NCI-H187 (cell line): Measurements from ENCODE around the gene PARD3B.
A peak's percentile ranks its signal among the peaks of the same experiment; 100 is the strongest.

Experiments
- DNase-seq, 2 experiments: peaks; one replicate each; lab custom pipeline; 2025; lab: John Stamatoyannopoulos, UW

The PARD3B gene

DNA sequence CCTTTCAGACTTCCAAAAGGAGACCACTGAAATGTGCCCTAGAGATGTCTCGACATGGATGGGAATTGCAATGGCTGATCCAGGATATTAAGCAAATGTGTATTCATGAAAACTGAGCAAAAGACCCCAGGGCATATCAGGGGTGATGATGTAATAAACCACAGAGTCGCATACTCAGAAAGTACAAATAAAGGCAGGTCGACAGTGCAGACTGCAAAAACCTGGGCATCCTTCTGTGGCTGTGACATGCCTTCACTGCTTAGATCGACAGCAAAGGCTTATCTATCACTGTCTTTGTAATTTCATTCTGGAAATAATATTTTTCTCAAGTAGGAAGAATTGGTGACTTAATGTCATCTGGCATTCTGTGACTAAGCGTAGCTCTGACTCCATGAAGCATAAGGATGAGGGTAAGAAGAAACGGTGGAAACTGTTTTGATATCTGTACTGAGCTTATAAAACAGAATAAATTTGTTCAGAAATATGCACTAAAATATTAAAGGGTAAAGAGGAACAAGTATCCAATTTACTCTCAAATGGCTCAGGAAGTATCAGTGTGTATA, 1021.4 kb downstream of the PARD3B start:
- DNase-seq = no peak

DNA sequence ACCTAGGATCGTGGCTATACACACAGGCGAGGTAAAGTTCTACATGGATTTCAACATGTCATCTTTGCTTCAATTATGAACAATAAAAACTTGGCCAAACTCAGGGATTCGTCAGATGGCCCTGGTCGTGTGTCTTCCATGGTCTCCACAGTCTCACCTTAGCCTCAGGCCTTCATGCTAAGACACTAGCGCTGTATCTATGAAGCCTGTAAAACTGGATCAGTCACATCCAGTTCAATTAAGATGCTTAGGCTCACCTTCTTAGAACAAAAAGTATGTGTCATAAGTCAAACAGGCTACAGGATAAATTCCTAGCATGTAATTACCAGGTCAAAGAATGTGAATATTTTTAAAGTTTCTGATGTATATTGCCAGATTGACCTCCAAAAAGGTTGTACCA, 1023.3 kb downstream of the PARD3B start:
- no peak for DNase-seq

DNA sequence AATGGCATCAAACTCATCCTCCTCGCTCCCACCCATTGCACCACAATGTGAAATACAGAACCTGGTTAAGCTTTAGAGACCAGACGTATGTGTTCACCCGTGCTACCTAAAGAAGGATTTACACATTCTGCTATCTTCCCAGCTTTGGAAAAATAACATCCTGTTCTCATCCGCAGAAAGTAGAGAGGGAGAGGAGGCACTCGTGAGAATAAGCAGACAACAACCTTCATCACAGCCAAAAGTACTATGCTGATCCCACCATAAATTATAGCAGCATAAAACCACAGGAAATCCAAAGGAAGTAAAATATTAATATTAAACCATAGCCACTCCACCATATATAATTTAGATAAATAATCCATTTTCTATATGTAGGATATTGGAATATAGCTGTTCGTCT, 1025.4 kb downstream of the PARD3B start:
- DNase-seq = no peak

DNA sequence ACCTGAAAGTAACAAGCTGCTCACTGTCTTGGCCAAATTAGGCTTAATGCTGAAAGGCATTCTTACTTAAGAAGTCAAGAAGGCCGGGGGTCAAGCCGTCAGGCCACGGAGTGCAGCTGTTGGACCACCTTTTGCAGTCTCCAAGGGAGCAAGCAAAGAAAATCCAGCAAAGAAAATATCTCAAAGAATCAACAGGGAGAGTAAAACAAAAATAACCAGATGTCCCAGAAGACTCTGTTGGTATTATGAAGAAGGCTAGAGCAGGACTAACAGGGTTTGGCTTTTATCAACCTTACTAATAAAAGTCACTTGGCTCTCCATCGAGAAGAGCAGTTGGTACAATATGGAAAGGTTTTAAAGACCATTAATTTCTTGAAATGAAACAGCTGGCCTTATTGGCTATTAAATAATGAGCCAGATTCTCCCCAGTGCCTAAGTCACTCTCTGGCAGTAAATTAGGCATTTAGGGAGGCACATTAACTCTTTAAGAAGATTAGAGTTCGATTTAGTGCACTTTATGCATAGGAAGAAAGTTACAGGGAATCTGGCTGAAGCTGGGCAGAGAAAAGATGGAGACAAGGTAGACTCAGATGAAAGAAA, 1026.2 kb downstream of the PARD3B start:
- no peak for DNase-seq

DNA sequence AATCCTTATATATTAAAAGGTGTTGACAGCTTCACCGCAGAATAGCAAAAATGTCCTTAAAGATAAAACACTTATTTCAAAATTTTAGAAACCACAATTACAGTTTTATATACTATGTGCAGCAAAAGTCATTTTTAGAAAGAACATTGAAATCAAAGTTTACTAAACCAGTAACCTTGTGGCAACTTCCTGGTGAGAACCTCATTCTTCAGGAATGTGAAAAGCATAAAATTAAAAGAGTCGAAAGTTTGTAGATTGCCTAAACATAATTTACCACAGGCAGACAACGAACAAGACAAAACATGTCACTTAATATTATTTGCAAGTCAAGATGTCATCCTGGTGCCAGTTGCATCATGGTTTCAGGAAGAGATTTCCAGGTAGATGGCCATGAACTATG, 1028.7 kb downstream of the PARD3B start:
- DNase-seq = no peak

DNA sequence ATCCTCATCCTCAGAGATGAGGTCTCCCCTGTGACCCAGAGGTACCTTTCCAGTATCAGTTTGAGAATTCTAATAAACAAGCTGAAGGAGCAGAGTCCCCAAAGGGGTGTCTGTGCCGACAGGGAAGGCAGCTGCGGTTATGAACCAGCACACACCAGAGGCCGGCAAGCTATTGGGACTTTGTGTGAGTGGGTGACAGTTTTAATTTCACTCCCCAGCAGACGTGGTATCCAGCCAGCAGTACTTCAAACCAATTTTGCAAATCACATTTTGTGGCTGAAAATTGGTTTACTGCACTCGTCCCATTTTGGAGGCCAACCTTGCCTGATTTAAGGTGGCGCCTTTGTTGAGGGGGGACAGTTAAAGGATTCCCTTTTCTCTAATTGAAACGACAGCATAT, 1034.1 kb downstream of the PARD3B start:
- no peak for DNase-seq

DNA sequence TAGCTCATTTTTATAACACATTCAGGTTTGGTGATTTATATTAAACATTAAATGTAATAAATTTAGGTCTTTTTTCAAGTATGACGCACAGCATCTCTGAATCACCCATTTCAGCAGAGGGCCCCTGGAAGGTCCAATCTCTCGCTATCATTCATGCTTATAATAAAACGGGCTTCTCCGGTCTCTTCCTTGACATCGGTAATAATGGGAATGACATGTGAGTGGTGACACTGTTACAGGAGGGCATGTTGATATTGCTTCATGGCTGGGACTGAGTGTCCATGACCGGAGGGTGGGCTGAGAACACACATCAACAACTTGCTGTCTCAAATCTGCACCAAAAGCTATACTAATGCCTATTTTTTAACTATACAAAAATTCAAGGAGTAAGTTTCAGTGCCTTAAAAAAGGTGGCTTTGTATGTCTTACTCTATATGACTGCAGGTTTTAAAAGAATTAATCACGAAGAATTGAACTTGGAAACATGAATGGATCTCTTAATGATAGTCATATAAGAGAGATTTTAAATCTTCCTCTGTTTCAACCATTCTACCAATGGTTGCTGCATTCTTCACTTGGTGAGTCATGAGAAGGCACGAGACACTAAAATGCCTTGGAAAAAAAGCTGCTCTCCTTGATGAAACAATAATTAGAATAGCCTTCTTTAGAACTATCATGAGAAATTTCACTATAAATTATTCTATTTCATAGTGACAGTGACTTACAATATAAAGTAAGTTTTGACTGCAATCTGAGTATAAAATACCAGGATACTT, 1035.1 kb downstream of the PARD3B start:
- DNase-seq = no peak

DNA sequence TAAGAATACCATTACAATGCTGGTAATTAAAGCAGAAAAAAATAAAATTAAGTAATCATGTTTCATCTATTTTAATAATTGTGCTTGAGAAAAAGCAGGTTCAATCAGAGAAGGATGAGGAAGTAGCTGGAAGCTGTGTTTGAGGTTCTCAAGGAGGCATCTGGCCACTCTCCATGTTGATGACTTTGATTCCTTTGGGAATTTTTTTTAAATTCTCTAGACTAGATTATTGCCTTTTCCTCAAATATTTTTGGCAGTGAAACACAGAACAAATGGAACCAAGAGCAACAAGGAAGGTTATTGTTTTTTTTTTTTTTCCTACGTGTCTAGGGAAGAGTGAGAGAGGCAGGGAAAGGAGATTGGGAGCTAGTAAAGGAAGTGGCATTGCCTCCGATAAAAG, 1037.1 kb downstream of the PARD3B start:
- no peak for DNase-seq

DNA sequence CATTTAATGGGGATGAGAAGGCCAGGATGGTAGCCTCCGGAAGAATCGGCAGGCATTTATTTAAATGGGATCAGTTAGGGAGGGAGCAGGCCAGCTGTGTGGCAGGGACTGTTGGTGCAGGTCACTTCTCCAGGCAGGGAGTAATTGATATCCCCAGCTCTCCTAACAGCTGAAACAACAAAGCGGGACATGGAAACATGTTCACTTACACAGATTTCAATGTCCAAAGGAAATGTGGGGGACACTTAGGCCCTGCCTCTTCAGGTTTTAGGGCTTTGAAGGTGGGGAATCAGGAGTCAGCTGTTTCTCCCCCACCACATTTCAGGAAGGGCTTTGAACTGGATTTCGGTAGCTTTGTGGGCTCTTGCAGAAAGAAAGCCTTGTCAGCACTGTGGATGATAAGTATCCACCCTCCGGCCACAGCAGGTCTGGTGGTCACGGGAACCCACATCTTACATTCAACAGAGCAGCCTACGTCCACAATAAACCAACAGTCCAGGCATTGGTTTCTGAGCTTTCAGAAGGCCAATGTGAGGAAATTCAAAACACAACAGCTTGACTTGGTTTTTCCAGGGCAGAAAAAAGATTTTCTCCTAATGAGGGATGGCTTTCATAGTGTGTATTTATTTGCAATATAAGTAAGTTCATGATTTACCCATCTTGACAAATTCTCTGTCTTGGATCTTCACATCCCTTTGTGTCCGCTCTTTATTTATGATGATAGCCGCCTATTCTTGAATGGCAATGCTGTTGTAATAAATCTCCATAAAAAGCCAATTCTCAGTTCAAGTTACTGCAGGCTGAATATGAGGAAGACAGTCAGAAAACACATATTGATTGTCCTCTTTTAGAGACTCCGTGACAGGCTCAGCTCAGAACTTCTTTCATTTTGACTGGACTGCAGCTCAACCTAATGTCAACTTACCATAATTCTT, 1040.4 kb downstream of the PARD3B start:
- peak; percentile 33 to 63 for DNase-seq

DNA sequence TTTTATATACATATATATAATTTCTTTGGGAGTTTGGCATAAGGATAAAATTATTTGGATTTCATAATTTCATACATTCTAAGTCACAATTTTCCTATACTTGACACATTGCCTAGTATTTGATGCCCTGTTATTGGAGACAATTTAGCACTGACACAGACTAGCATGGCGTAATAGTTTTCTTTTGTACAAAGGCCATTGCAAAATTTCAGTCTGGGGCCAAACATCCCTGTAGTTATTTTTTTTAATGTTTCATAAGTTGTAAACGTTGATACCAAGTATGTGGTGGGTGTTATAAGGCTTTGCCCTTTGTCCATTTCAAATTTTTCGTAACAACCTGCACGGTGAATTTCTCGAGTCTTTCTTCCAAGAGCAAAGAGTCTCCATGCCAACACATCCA, 1041.4 kb downstream of the PARD3B start:
- DNase-seq = no peak

DNA sequence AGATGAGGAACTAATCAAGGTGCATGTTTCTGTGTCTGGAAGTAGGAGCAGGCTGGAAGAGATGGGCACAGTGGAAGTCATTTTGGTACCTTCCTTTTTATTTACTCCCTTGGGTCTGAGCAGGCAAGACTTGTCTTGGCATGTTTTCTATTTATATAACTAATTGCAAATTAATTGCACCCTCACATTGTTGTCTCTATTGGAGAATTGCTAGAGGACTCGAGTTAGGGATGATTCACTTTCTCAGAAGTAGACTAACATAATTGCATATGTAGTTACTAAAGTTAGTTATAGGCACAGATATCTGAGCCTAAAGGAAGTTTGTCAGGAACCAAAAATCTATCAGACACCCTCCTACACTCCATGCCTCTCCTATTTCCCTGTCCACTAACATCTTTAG, 1044.2 kb downstream of the PARD3B start:
- no peak for DNase-seq

DNA sequence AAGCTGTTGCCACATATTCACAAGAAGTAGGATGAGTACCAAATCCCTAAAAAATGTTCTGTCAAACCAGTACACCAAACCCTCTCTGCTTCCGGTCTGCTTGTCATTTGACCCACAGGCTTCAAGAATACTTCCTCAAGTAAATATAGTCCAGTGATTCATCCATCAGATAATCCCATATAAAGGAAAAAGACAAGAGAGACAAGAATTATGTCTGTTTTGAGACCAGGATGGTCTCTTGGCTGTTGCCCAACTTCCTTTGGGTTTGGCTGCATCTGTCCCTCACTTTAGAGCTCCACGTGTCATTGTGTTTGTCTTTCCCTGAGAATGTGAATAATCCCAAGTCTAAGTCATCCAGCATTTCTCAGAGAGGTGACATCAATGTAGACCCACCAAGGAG, 1045.5 kb downstream of the PARD3B start:
- no peak for DNase-seq

DNA sequence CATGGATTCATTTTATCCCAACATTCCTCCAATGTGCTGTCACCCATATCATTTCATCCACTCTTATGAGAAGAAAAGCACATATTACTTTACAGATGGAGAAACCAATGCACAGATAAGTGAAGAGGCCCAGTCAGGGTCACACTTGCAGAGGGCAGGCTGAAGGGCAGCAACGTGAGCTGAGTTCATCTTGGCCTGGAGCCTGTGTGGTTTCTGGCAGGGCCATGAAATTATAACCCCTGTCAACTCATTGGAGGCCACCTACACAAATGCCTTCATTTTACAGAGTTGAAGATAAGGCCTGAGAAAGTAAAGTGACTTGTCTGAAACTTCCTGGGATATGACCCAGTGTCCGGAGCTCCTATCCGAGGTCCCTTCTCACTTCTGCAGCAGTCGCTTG, 1048.6 kb downstream of the PARD3B start:
- DNase-seq = no peak

DNA sequence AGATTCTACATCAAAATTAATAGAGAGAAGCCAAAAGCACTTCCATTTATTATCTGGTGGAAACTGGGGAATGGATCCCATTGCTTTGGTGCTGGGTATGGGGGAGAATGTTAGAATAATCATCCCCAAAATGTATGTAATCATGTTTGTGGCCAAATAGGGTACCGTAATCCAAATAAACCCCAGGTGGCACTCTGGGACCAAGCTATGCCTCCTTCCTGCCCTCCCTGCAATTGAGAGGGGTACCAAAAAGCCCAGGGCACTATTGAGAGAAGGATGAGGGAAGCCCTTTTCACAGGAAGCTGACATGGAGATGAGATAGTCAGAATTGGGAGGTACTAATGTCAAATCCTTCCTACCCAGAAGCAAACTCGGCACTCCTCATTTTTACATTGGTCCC, 1051.3 kb downstream of the PARD3B start:
- DNase-seq = no peak

DNA sequence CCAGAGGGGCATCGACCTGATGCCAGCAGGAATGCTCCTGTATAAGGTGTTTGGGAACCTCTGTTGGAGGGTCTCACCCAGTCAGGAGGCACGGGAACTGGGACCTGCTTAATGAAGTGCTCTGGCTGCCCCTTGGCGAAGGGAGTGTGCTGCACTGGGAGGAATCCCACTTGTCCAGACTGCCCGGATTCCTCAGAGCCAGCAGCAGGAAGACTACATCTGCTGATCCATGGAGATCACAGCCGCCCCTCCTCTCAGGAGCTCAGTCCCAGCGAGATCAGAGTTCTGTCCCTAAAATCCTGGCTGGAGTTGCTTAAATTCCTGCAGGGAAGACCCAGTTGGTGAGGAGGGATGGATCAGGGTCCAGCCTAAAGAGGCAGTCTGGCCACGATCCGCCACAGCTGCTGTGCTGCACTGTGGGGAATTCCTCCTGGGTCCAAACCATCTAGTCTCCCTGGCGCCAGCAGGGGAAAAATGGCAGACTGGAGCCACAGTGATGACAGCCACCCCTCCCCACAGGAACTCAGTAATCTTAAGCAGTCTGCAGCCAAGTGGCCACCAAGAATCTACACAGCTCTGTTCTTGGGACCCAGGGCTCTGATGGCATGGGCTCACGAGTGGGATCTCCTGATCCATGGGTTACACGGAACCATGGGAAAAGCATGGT, 1060.5 kb downstream of the PARD3B start:
- no peak for DNase-seq

DNA sequence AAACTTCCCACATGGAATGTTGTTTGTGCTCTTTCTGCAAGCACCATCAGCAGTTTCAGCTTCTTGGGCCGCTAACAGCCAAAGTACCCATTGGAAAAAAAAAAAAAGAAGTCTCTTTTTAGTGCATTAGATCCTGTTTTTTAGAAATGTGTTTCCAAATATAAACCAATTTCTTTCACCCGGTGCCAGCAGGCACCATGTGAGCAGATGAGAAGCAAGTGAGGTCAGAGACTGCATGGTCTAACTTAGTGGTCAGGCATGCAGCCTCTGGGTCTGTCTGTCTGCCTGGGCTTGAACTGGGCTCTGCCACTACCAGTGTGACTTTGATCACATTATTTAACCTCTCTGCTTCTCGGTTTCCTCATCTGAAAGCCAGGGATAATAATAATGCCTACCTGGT, 1061.9 kb downstream of the PARD3B start:
- DNase-seq = no peak

DNA sequence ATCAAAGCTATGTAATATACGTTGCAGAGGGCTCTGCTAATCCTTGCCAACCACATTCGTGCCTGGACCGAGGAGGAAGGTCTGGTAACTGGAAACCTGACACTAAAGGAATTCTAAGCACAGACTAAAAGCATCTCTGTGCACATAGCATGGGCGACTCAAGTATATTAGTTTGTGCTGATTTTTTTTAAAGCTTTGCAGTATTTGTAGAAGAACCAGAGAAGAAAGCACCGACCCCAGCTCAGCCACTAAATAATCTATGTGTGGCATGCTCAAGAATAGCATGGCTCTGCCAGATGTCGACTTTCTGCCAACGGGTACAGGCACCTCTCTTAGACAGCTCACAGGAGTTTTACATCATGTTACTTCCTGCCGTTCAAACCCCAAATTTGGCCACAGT, 1063.8 kb downstream of the PARD3B start:
- DNase-seq = no peak

DNA sequence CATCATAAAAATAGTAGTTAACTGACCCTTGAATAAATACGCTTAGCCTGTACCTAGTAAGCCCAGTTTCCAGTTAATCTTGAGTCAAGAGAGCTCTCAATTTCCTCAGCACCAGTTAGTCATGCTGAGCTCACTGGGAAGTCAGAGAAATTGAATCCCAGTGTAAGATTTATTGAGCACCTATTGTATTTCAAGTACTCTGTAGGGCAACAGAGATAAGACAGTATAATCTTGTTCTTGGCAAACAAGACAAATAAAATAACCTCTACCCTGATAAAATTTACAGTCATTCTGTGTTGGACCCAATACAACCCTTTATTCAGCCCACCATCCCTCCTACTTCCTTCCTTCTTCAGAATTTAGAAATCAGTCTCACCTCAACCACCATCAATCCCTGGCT, 1065.2 kb downstream of the PARD3B start:
- DNase-seq = no peak

DNA sequence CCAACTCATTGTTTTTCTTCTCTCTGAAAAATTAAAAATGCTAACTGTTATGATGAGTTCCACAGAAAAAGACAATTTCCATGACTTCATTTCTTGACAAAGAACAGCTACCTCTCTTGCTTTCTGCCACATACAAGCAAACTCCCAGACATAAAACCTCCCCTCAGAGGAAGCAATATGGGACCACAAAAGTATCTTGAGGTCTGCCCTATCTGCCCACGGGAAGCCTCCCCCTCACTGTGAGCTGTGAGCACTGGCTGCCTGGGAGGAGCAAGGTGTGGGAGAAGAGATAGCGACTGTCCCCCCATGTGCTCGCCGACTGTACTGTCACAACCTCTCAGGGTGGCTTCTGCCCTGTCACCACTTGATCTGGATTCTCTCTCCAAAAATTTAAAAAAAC, 1067.4 kb downstream of the PARD3B start:
- DNase-seq = no peak

DNA sequence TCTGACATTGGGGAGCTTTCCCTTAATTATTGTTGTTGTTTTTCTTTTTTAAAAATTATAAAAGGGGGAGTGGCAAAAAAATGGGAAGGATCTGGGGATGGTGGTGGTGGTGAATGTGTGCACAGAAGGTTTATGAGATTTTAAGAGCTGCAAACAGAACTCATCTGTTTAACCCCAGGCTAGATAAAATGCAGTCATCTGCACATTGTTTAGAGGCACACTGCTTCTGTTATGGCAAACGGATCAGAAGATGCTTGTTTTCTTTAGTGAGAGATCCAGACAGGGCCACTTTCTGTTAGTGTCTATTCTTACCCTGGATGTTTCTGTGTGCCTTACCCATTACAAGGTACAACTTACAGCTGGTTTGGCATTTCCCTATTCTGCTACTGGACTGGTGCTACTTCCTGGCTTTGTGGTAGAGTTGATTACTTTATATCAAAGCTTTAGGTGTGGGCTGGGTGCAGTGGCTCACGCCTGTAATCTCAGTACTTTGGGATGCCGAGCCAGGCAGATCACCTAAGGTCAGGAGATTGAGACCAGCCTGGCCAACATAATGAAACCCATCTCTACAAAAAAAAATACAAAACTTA, 1068.8 kb downstream of the PARD3B start:
- DNase-seq = no peak

DNA sequence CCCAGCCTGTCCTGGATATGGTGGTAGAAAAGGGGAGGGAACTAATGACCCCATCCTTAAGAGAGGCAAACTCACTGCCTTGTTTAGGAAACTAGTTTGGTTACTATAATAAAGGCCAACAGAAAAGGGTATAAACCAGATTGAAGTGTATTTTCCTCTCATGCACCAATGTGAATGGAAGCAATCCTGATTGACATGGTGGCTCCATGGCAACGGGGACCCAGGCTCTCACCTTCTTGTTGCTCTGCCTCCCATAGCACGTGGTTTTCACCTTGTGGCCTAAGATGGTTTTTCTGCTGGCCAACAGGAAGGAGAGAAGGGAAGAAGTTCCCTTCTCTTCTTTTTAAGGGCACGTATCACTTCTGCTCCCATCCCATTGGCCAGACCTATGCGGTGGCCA, 1069.7 kb downstream of the PARD3B start:
- no peak for DNase-seq

DNA sequence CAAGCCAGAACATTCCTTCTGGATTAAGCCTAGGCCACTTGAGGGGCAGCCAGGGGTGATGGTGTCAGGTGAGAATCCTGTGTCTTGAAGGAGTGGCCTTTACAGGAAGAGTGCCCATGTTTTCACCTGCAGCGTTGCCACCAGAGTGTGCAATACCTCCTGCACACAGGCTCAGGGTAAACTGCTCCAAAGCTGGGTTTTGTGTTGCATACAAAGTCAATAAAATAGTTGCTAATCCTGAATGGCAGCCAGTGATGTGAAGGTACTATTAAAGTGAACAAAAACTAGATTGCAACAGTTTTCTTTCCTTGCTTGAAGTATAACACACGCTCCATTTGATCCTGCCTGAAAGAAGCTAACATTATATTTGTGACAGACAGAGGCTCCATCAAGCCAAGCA, 1072.6 kb downstream of the PARD3B start:
- no peak for DNase-seq
